Gastrocnemius medialis (tissue), 4 donors: ENCODE results near the gene CRTAC1.

Experiments used
- CTCF ChIP-seq, 5 experiments: fragments of 450-650 bp in 3 of 5; fragments of 200-600 bp in 2 of 5; sonication (generic) in 2 of 5; IDR thresholded peaks in 4 of 5; conservative IDR thresholded peaks in 1 of 5; 1 replicate in 4 of 5; 2 replicates in 1 of 5; pipeline ENCODE4 v1.5.1; 2016 to 2019; ENCODE audit warnings: antibody characterized with exemption in 5 of 5, mild to moderate bottlenecking in 3 of 5, moderate library complexity in 3 of 5
- POLR2A ChIP-seq, 2 donors: fragments of 450-650 bp; IDR thresholded peaks; one replicate each; pipeline ENCODE4 v1.6.1; 2017; ENCODE audit warnings: antibody characterized with exemption in 2 of 2, mild to moderate bottlenecking in 2 of 2, moderate library complexity in 2 of 2

GRCh38 chr10:97842656-97843280, 187.7 kb downstream of the CRTAC1 start:
- TF ChIP-seq POLR2A (IDR thresholded peaks at IDR 0.05) (no peak), CTCF (IDR thresholded peaks at IDR 0.05 in 4 of 5, conservative IDR thresholded peaks at IDR 0.05 in 1 of 5) (no peak)
